DOHH2 (cell line): Measurements from ENCODE around the gene CKS1B.

Experiments used
- H3F3A ChIP-seq: fragments of 200-600 bp; sonication (generic), shearing (Covaris generic); 2 replicates; pipeline ENCODE4 v1.6.0; 2016; ENCODE audit warnings: antibody characterized with exemption, mild to moderate bottlenecking; ENCODE audit not compliant: control insufficient read depth, insufficient read depth
- H3K27ac ChIP-seq: fragments of 200-600 bp; sonication (generic); 2 replicates; pipeline ENCODE4 v1.5.1; 2014; ENCODE audit warnings: low read depth, mild to moderate bottlenecking, low read length, moderate library complexity
- H3K27me3 ChIP-seq: fragments of 200-600 bp; sonication (generic); 2 replicates; pipeline ENCODE4 v1.6.1; 2014; ENCODE audit warnings: mild to moderate bottlenecking, low read length, mixed read lengths; ENCODE audit not compliant: control insufficient read depth
- H3K36me3 ChIP-seq: fragments of 200-600 bp; sonication (generic); 2 replicates; pipeline ENCODE4 v1.6.1; 2014; ENCODE audit warnings: mild to moderate bottlenecking, low read length, moderate library complexity, mixed read lengths; ENCODE audit not compliant: control insufficient read depth
- H3K4me1 ChIP-seq: fragments of 200-600 bp; sonication (generic); 2 replicates; pipeline ENCODE4 v1.6.1; 2014; ENCODE audit warnings: mild to moderate bottlenecking, low read length, mixed read lengths; ENCODE audit not compliant: control insufficient read depth
- H3K4me2 ChIP-seq: fragments of 200-600 bp; sonication (generic); 2 replicates; pipeline ENCODE4 v1.6.0; 2014; ENCODE audit warnings: mild to moderate bottlenecking, low read length, moderate library complexity
- H3K4me3 ChIP-seq: fragments of 200-600 bp; sonication (generic); 2 replicates; pipeline ENCODE4 v1.5.1; 2014; ENCODE audit warnings: mild to moderate bottlenecking, low read length, mixed read lengths
- H3K79me2 ChIP-seq: fragments of 200-600 bp; sonication (generic); 2 replicates; pipeline ENCODE4 v1.6.1; 2014; ENCODE audit warnings: mild to moderate bottlenecking, low read length, mixed read lengths; ENCODE audit not compliant: control insufficient read depth
- H3K9me2 ChIP-seq: fragments of 200-600 bp; sonication (generic); replicated peaks from 2 replicates; pipeline ENCODE4 v1.6.1; 2014; ENCODE audit warnings: mild to moderate bottlenecking, low read length, mixed read lengths; ENCODE audit not compliant: control insufficient read depth
- H3K9me3 ChIP-seq: fragments of 200-600 bp; sonication (generic); 2 replicates; pipeline ENCODE4 v1.6.1; 2014; ENCODE audit warnings: antibody characterized with exemption, low read length, mixed read lengths; ENCODE audit not compliant: control insufficient read depth, insufficient read depth
- H4K20me1 ChIP-seq: fragments of 200-600 bp; sonication (generic); 2 replicates; pipeline ENCODE4 v1.6.0; 2014; ENCODE audit warnings: low read depth, mild to moderate bottlenecking, antibody characterized with exemption, low read length, moderate library complexity; ENCODE audit not compliant: control insufficient read depth, insufficient read depth
- CTCF ChIP-seq: fragments of 200-600 bp; sonication (generic); IDR thresholded peaks from one replicate; pipeline ENCODE4 v1.5.1; 2014; ENCODE audit warnings: antibody characterized with exemption, mild to moderate bottlenecking, low read depth, low read length; ENCODE audit not compliant: poor library complexity, severe bottlenecking
- EZH2phosphoT487 ChIP-seq: fragments of 200-600 bp; sonication (generic); IDR thresholded peaks from 2 replicates; pipeline ENCODE4 v1.6.1; 2017; ENCODE audit warnings: borderline replicate concordance, mild to moderate bottlenecking, antibody characterized with exemption, low read length, moderate library complexity, mixed read lengths

The CKS1B gene

GRCh38 chr1:155022136-155022926, 47.9 kb downstream of the CKS1B start:
- H3K4me2 ChIP-seq: no peak overlapping the region

GRCh38 chr1:155022927-155023236, 48.4 kb downstream of the CKS1B start:
- Histone ChIP-seq H3K27me3 (peaks cover 13% of the 10 kb centered on the region), H4K20me1 (no peaks in the 10 kb centered on the region), H3K4me3 (no peak overlapping the region), H3K27ac (no peak overlapping the region), H3K4me2 (no peak overlapping the region), H3K9me2 (no peaks in the 10 kb centered on the region), H3K79me2 (no peaks in the 10 kb centered on the region), H3K36me3 (no peaks in the 10 kb centered on the region), H3K4me1 (peaks cover 10% of the 10 kb centered on the region), H3K9me3 (no peaks in the 10 kb centered on the region), H3F3A (no peaks in the 10 kb centered on the region)
- TF ChIP-seq EZH2phosphoT487: no peak
- TF ChIP-seq CTCF: no peak

More at GRCh38 chr1:155022136-155022926, 47.9 kb downstream of the CKS1B start:
- Histone ChIP-seq H3K4me3 (no peak overlapping the region), H3F3A (no peaks in the 10 kb centered on the region), H3K79me2 (no peaks in the 10 kb centered on the region), H3K36me3 (no peaks in the 10 kb centered on the region), H3K27me3 (peaks cover 13% of the 10 kb centered on the region), H3K9me3 (no peaks in the 10 kb centered on the region), H3K4me1 (peaks cover 15% of the 10 kb centered on the region), H3K9me2 (no peaks in the 10 kb centered on the region), H4K20me1 (no peaks in the 10 kb centered on the region), H3K27ac (no peak overlapping the region)
- TF ChIP-seq CTCF (no peak), EZH2phosphoT487 (no peak)

- Histone ChIP-seq H3K4me1 (peaks cover 2% of the 10 kb centered on the region), H3K9me2 (no peaks in the 10 kb centered on the region), H3F3A (no peaks in the 10 kb centered on the region), H3K27ac (no peak overlapping the region), H3K79me2 (no peaks in the 10 kb centered on the region), H3K4me3 (no peak overlapping the region), H3K27me3 (peaks cover 13% of the 10 kb centered on the region), H4K20me1 (no peaks in the 10 kb centered on the region), H3K9me3 (no peaks in the 10 kb centered on the region), H3K36me3 (no peaks in the 10 kb centered on the region), H3K4me2 (no peak overlapping the region)
- TF ChIP-seq EZH2phosphoT487: no peak
Measured at GRCh38 chr1:155023627-155024026, 49.1 kb downstream of the CKS1B start.

- Histone ChIP-seq H3K4me1 (no peaks in the 10 kb centered on the region), H4K20me1 (no peaks in the 10 kb centered on the region), H3K36me3 (no peaks in the 10 kb centered on the region), H3K9me3 (no peaks in the 10 kb centered on the region), H3K4me3 (no peak overlapping the region), H3K4me2 (no peak overlapping the region), H3K9me2 (no peaks in the 10 kb centered on the region), H3K27me3 (peaks cover 13% of the 10 kb centered on the region), H3K27ac (no peak overlapping the region), H3F3A (no peaks in the 10 kb centered on the region), H3K79me2 (no peaks in the 10 kb centered on the region)
- TF ChIP-seq EZH2phosphoT487: no peak
- TF ChIP-seq CTCF: no peak
Measured at GRCh38 chr1:155024315-155024714, 49.8 kb downstream of the CKS1B start.
